Activated gamma-delta T cell treated with Interleukin-2 at 50 U/mL for 16 hours (primary cell): Measurements from ENCODE around the gene TRIM7.
"Not testable (repeated sequence)": the region's sequence is repeated elsewhere in the genome, so short reads cannot be mapped to it uniquely, and the experiment has no call there.

Experiments
- DNase-seq: peaks from one replicate; pipeline ENCODE4 v3.0.0-alpha.2; 2020

TRIM7 gene

DNA sequence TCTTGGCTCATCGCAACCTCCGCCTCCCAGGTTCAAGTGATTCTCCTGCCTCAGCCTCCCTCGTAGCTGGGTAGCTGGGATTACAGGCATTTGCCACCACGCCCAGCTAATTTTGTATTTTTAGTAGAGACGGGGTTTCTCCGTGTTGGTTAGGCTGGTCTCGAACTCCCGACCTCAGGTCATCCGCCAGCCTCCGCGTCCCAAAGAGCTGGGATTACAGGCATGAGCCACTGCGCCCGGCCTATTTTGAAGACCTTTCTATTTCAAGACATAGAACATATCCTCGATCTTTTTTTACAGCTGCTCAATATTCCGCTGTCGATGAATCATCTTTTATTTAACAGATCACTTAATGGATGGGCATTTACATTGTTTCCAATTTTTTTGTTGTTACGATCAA is 5.7 kb upstream of the TRIM7 start:
- not testable (repeated sequence) for DNase-seq

DNA sequence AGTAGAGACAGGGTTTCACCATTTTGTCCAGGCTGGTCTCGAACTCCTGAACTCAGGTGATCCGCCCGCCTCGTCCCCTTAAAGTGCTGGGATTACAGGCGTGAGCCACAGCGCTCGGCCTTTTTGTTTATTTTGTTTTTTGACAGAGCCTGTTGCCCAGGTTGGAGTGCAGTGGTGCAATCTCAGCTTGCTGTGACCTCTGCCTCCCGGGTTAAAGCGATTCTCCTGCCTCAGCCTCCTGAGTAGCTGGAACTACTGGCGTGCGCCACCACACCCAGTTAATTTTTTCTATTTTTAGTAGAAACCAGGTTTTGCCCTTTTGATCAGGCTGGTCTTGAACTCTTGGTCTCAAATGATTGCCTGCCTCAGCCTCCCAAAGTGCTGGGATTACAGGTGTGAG is 5.2 kb upstream of the TRIM7 start:
- DNase-seq, result not testable (repeated sequence)

DNA sequence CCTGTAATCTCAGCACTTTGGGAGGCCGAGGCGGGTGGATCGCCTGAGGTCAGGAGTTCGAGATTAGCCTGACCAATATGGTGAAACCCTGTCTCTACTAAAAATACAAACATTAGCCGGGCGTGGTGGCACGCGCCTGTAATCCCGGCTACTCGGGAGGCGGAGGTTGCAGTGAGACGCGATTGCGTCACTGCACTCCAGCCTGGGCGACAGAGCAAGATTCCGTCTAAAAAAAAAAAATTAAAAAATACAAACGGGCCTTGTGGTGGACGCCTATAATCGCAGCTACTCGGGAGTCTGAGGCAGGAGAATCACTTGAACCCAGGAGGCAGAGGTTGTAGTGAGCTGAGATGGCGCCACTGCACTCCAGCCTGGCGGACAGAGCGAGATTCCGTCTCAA is 4.0 kb upstream of the TRIM7 start:
- not testable (repeated sequence) for DNase-seq

DNA sequence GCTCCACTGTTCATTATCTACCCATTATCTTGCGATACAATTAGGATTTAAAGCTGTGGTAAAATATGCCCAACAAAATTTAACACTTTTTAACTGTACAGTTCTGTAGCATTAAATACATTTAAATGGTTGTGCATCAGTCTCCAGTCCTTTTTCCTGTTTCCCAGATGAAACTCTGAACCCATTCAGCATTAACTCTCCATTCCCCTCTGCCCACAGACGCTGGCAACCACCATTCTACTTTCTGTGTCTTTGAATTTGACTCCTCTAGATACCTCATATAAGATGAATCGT is 2.9 kb upstream of the TRIM7 start:
- DNase-seq, result no peak

DNA sequence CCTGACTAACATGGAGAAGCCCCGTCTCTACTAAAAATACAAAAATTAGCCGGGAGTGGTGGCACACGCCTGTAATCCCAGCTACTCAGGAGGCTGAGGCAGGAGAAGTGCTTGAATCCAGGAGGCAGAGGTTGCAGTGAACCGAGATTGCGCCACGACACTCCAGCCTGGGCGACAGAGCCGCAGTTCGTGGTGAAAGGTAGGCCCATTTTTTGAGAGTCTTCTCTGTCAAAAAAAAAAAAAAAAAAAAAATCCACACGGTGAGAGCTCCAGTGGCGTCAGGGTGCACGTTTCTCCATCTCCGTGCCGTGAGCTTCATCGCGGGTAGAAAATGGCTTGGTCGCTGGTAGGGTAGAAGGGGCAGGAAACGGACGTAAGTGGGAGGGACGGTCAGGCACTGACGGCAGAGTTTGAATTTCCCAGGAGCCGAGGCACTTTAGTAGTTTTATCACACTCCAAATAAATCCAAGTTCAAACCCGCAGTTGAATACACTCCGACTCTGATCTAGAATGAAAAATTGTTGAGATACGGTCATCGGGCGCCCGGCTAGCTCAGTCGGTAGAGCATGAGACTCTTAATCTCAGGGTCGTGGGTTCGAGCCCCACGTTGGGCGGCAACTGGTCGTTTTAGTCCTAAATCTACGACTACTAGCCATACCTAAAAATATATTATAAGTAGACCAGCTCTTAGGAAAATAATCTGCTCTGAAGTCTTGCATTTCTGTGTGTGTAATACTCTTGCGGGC is 2.4 kb upstream of the TRIM7 start:
- peak; percentile 58 for DNase-seq

DNA sequence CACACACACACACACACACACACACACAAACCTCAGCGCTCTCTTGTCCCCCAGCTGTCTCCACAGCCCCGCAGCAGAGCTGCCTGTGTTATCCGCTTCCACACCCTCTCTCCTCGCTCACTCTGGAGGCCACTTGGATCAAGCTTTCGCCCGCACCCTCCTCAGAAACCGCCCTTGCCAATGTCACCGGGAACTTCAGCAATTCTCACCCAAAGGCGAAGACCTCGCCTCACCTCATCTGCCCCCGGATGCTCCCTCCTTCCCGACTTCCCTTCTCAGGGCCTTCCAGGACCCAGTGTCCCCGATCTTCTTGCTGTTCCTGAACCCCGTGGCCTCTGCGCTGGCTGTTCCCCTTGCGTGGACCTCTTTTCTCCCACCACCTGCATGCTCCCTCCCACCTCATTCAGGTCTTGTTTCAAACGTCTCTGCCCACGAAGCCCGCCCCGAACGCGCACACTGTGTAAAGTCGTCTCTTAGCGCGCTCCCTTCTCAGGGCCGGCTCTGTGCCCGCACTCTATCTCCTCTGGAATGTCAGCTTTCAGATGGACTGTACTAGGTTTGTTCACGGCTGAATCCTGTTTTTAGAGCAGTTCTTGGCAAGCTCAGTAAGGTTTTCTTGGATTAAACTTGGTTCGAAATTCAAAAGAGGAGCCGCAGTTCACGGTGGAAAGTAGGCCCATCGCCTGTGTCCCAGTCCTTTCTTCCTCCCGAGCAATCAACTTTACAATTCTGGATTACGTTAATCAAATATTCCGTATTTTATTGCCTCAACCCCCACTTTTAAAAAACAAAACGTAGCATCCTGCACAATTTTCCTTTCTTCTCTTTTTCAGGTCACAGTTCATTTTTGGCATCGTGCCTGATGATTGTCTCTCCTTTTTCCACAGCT is 1.0 kb upstream of the TRIM7 start:
- no peak for DNase-seq

DNA sequence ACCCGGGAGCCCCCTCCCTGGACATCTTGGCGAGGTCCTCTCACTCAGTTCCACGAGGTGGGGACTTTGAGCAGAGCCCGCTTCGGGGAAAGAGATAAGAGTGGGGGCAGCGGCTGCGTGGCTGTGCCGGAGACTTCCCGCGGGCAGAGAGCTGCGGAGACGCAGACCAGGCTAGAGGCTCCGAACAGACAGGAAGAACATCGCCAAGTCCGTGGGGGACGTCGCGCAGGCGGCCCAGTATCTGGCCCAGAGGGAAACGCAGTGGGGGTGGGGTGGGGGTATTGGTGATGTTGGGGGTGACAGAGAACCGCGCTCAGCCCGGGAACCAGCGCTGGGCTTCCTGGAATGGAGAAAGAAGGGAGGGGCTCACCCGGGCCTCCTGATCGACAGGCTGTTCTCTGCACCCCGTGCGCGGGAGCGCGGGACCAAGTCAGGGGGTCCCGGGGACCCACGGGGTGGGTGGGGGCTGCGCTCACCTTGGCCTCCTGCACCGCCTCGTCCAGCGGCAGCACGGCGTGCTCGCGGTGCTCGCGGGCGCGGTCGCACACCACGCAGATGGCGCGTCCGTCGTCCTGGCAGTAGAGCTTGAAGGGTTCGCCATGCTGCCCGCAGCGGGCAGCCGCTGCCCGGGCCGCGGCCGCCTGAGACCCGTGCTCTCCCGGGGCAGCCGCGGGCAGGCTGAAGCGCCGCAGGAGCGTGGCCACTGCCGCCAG is 727 bp downstream of the TRIM7 start:
- DNase-seq, result no peak

DNA sequence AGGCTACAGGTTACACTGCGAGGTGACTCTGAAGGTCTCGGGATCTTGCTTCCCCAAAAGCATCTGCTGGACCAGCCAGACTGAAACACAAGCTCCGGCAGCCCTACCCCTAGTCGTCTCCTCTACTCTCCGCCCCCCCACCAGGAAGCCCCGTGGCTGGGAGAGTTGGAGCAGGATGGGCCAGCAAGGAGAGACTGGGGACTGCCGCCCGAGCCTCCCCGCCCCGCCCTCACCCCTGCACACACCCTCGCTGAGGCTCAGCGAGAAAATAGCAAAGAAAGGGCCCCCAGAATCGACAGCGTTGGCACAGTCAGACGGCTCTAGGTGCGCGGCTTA is 1.3 kb downstream of the TRIM7 start:
- no peak for DNase-seq

DNA sequence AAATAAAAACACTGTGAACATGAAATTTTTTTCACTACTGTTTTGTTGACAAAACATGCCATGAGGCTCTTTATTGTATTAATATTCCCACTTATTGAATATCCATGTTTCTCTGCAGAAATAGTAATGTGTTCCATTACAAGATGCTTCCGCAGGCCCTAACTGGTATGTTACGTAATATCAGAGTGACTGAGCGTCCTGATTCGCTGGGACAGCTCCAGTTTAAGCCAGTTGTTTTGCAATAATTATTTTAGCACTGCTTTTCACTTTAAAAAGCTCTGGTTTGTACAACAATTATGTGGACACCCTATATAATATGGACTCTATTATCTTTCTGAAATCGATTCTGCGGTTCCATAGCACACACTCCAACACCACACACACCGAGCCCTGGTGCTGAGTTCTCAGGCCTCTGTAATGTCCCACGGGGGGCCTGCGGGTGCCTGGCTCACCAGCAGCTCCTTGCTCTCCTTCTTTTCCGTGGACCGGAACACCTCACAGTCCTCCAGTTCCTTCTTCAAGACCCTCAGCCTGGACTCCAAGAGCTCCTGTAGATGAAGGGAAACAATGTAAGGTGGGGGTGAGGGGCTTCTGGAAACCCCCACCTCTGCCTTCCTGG is 1.8 kb downstream of the TRIM7 start:
- no peak for DNase-seq

DNA sequence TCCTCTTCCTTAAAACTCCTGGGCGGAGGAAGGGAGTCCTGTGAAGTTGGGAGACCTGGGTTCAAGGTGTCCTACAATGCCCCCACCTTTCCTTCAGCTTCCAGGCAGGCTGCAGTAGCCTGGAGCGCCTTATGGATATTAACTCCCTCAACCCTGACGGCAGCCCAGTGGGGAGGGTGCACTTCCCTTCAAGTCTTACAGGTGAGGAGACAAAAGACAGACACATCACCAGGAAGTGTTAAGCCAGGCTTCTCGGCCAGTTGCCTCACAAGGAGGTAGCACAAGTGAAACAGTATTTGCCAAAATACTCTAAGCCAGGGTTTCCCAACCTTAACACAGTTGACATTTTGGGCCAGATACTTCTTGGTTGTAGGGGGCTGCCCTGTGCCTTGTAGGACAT is 4.2 kb downstream of the TRIM7 start:
- DNase-seq, result no peak

DNA sequence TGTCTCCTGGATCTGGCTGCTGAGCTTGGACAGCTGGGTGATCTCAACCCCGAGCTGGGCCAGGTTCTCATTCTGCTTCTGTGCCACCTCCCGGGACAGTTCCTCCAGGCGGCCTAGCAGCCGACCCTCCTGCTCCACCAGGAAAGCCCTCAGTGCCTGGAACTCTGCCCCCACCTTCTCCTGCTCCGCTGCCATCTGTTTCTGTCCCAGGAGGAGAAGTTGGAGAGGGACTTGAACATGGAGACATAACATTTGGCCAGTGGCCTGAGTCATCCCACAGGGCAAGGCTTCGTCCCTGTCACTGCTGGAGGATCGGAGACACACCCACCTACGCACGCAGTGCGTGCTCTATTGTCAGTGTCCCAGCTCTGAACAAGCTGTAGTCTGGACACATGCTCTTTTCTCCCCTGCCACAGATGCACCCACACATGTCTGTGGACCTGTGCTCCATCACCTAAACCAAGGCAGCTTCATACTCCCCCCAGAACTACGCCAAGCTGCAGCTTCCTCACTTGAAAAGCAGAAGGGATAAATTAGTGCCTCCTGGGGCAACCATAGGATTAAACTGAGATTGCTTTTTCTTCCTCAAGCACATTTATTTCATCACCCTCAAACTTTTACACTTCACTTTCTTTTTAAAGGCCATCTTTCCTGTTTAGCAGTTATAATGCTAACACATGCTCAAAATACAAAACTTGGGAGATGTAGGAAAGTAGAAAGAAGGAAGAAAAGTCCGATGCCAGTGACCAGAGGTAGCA is 4.9 kb downstream of the TRIM7 start:
- no peak for DNase-seq

DNA sequence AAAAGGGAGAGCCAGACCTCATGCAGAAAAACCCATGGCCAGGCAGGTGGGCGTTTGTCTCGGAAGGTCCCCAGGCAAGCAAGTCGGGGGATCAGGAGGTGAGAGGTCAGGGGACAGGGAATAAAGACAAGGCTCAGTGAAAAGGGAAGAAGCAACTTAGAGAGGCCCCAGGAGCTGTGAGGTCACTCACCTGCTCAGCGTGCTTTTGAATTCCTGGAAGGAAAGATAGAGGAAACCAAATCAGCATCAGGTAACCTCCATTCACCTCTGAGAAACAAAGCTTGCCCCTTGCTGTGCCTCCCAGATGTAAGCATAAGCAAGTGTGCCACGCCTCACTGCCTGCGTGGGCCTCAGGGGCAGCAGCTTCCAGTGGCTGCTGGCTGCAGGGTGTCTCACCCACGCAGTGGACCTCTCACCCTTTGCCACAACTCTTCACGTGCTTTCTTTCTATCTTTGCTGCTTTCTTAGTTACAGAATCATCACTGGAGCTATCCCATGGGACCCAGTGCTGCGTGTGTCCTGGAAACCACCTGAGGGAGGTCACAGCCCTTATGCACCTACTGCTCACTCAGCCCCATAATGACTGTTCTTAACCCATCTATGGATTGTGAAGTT is 6.0 kb downstream of the TRIM7 start:
- DNase-seq, result no peak

DNA sequence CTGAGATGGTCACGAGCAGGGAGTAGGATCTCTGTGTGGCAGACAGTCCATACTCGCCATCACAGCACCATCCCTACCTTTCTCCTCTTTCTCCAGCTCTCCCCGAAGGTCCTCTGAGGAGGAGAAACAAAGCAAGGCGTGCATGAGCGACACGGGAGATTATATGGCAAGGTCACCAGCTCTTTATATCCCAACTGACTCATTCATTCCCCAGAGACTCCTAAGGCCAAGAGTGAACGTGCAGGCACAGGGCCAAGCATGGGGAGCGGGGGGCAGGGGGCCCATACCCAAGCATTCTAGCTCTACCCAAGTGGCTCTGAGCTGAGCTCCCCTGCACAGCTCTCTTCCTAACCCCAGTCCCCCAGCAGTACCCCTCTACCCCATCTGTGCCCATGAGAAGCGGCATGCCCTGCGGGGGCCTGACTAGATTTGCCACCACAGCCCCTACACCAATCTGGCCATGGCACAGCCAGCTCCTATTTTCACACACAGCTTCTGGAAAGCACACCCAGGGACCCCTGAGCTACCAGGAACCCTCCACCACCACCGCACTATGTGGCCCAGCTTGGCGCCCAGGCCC is 6.8 kb downstream of the TRIM7 start:
- DNase-seq, result no peak

DNA sequence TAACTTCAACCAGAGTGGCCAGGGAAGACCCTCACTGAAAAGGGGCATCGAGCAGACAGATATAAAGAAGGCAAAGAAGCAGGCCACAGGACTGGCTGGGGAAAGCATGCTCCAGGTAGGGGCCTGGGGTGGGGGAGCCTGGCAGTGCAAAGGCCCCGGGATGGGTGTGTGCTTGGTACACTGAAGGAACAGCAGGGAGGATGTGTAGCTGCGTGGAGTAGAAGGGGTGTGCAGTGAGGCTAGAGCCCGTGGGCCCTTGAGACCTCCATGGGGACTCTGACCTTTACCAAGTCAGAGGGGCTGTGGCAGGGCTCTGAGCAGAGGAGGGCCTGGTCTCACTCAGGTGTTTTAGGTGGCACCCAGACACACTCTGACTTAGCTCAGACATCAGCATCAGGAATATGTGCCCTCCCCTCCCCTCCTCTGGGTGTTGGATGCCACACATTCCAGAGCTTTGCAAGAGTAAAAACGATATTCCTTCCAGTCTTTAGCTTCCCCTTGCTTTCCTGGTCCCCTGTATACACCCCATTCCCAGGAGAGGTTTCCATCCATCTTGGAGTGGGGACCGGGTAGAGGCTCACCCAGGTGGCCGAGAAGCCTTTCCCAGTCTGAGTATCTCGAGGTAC is 7.6 kb downstream of the TRIM7 start:
- DNase-seq, result no peak

DNA sequence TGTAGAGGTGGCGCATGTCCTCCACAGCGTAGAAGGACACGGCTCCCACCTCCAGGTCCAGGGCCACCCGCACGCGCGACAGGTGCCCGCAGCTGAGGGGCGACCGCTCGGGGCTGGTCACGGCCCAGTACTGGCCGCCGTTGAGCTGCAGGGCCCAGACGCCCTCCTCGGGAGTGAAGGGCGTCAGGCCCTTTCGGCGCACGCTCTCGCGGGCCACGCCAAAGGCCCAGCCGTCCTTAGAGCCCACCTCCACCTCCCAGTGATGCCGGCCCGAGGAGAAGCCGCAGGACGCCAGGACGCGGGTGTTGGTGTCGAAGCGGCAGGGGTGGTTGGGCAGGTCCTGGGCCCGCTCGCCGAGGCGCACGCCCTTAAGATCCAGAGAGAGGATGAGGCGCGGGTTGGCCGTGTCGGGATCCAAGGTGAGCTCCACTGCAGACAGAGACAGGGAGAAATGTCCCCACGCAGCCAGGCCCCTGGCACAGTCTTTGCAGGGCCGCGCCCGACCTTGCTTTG is 9.7 kb downstream of the TRIM7 start:
- no peak for DNase-seq

DNA sequence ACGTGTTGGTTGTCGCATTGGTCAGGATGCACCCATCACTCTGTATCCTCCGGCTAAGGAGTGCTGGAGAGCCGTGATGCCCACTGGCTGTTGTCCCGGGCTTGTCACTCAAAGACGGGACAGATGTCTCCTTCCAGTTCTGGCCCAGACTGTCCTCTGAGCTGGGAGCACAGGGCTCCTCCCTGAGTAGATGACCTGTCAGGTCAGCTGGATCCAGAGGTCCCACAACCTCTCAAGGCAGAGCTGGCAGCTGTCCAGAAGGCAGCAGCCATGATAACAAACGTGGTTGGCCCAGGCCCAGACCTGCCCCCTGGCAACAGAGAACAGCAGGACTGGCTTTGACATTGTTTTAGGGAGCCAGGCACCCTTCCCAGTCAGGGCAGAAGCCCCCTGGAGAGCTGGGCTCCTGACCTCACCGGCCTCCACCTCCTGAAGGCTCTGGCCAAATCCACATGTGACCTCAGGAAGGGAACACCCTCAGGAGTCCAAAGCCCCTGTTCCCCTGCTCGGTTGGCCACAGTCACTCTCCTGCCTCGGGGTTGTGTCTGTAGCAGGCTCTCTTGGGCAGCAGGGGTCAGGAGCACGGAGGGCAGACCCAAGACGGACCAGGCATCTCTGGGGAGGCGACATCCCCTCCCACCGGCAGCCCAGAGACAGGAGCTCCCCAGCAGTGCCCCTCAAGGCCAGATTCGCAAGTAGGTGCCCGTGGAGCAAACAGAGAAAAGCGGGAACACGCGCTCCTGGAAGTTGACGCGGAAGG is 10.3 kb downstream of the TRIM7 start:
- no peak for DNase-seq

DNA sequence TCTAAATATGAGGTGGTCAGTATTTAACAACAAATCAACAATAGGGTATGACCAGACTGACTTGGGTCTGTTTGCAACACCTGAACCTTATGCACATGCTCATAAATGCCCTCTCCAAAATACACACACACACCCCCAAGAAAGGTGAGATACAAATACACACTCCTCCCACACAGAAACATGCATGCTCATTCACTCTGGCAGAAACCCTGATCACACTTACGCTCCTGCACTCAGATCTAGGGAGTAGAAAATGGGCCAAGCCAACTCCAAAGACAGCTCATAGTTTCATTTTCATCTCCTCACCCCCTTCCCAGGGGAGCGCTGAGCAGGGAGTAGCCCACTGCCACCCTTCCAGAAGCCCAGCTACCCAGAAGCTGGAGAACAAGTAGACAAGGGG is 11.3 kb downstream of the TRIM7 start:
- no peak for DNase-seq

DNA sequence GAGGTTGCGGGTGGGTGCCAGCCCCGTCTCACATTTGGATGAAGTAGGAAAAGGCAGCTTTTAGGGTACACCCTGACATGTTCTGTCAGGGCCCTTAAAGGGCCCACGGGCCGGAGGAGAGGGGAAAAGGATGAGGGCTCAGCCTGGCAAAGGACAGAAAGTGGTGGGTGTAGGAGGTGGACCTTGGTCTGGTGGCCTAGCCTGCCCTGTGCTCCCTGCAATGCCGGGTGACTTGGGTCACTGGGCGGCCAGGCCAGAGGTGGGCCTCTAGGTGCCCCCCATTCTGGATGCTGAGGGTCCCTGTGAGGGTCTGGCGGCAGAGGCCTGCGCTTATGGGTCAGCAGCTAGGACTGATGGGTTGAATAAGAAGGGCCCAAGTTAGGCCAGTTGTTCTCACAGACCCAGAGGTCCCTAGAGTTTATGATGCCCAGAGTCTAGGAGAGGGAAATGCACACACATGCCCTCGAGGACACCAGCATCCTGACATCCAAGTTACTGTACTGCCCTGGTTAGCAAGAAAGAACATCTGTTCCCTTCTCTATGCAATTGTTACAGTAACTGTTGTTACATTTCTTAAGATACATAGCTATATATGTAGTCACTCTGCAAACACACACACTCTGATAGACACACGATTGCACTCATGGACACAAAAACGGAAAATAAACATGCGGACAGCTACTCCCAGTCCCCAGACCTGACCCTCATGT is 12.5 kb downstream of the TRIM7 start:
- no peak for DNase-seq

DNA sequence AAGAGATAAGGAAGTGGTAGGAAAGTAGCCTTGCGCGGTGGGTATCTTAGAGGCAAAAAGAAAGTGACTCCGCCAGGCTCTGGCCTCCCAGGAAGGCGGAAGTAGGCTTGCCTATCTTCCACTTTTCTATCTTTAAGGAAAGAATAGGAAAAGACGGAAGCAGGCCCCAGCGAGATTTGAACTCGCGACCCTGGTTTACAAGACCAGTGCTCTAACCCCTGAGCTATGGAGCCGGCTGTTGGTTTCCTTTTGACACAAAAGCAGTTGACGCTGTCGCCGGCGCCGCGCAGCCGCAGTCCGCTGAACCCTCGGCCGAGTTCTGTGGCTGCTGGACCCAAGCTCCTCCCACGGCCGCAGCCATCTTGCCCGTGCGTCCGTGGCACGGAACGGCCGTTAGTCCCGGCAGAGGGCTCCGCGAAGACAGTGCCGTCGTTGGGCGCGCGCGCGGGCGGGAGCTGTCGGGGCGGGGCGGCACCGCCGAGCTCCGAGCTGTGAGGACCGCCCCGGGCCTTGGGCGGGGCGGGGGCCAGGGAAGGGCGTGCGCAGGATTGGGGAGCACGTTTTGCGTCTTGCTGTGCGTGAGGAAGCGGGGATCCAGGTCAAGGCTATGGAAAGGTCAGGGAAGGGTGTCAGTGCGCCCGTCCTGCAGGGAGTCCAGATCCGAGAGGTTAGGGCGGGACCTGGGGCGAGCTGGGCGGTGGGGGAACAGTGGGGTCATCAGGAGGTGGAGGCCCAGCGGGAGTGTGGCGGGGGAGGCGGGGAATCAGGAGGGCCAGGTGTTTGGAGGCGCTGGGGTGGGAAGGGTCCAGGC is 13.3 kb downstream of the TRIM7 start:
- DNase-seq, result peak; percentile 94
